Measurements from ENCODE around the gene SLC35D1. TPM values are rescaled to one million over a fixed set of nuclear protein-coding genes. Genes with fewer than 3 reads are reported as not detected.

The SLC35D1 gene
- total and polyA plus RNA-seq, 10 of the 15 experiments (the other 5 are each of a cell fraction or from before 2014, with no cell fraction given) = 2.9 to 12.4 (median 8.6) TPM

DNA sequence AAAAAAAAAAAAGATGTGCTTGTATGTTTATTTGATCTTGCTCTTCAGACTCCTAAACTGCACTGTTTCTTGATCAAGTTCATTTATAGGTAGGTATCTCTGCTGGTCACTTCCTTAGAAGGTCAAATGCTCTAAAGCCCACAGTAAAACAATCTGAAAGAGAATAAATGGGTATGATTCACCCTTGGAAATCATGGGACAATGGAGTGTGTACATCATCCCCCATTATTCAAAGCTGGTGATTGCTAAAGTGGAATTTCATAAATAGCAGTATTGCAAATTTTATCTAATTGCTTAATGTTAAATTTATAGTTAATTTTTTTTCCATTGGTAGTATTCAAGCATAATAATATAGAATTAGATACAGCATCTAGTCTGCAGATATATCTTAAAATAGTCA lies 75.7 kb downstream of the SLC35D1 start:
- ChIA-PET RAD21 (ENCODE audit: unreplicated experiment) (no interaction called here), CTCF (interaction anchor here (1.1 kb wide), 1 partner anchor 213 kb away, joined by 3 read pairs; no protein-coding TSS in a partner anchor), POLR2A (interaction anchor here (0.7 kb wide), 1 partner anchor 56 kb away, joined by 4 read pairs; no protein-coding TSS in a partner anchor), SMC1A (ENCODE audit: uncharacterized antibody, unreplicated experiment) (no interaction called here)
- Histone ChIP-seq H3K4me2 (ENCODE audit: control insufficient read depth, insufficient read depth) (no peak overlapping the region), H4K20me1 (ENCODE audit: control insufficient read depth, insufficient read depth) (no peaks in the 10 kb centered on the region), H3K9me3 (replicated peaks; ENCODE audit: control insufficient read depth, insufficient read depth, low read length) (no peaks in the 10 kb centered on the region), H3K27ac (ENCODE audit: control insufficient read depth, insufficient read depth) (no peak overlapping the region), H2AFZ (ENCODE audit: control insufficient read depth, low read depth, low read length) (no peak overlapping the region), H3K36me3 (ENCODE audit: control insufficient read depth in 2 of 2, insufficient read depth in 2 of 2, low read length in 1 of 2) (peaks cover 0 to 15% of the 10 kb centered on the region in 2 experiments; a peak in 2 of 4 replicates), H3K79me2 (ENCODE audit: control insufficient read depth, insufficient read depth, low read length) (no peaks in the 10 kb centered on the region), H3K4me1 (ENCODE audit: control insufficient read depth, insufficient read depth, low read length) (peaks cover 10% of the 10 kb centered on the region), H3K27me3 (replicated peaks in 1 of 2; ENCODE audit: control insufficient read depth in 2 of 2, insufficient read depth in 2 of 2, low read length in 1 of 2) (no peaks in the 10 kb centered on the region), H3K9ac (ENCODE audit: control insufficient read depth, insufficient read depth, low read length) (no peak overlapping the region), H3K4me3 (no peak overlapping the region)
- no peak for ATAC-seq
- intact Hi-C loops (cut with micrococcal nuclease; ENCODE audit: unreplicated experiment) = no loop called here
- in situ Hi-C loops (cut with MboI) = no loop called here
- no peak for DNase-seq (ENCODE audit: low read depth, low spot score)
- BruUV-seq (replicated peaks) = no TSS peak
- no peak for FAIRE-seq
- TF ChIP-seq, protein P1, sequence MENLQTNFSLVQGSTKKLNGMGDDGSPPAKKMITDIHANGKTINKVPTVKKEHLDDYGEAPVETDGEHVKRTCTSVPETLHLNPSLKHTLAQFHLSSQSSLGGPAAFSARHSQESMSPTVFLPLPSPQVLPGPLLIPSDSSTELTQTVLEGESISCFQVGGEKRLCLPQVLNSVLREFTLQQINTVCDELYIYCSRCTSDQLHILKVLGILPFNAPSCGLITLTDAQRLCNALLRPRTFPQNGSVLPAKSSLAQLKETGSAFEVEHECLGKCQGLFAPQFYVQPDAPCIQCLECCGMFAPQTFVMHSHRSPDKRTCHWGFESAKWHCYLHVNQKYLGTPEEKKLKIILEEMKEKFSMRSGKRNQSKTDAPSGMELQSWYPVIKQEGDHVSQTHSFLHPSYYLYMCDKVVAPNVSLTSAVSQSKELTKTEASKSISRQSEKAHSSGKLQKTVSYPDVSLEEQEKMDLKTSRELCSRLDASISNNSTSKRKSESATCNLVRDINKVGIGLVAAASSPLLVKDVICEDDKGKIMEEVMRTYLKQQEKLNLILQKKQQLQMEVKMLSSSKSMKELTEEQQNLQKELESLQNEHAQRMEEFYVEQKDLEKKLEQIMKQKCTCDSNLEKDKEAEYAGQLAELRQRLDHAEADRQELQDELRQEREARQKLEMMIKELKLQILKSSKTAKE (IDR thresholded peaks at IDR 0.05; ENCODE audit: low read depth, poor library complexity, severe bottlenecking) = no peak
- no peak for TF ChIP-seq NFXL1 (IDR thresholded peaks at IDR 0.05; ENCODE audit: borderline replicate concordance)
- no peak for TF ChIP-seq EED (IDR thresholded peaks at IDR 0.05; ENCODE audit: low read depth)
- TF ChIP-seq RUNX3 (IDR thresholded peaks at IDR 0.05; ENCODE audit: low read length) = no peak
- no peak for TF ChIP-seq PML (IDR thresholded peaks at IDR 0.05; ENCODE audit: low read length)
- no peak for TF ChIP-seq NFYB (IDR thresholded peaks at IDR 0.05; ENCODE audit: insufficient read depth, low read depth, low read length)
- no peak for TF ChIP-seq NR2F1 (conservative IDR thresholded peaks at IDR 0.05)
- no peak for TF ChIP-seq KAT2A (conservative IDR thresholded peaks at IDR 0.05; ENCODE audit: control insufficient read depth, low read depth, low read length)
